ENCODE measurements around the gene TXNRD2. TPM values are rescaled to one million over a fixed set of nuclear protein-coding genes. Genes with fewer than 3 reads are reported as not detected.

TXNRD2 gene
- total RNA-seq, 4 donors from 2014 or later: 12.1 to 28.9 (median 21.6) TPM

- H3K36me3 ChIP-seq: no peaks in the 10 kb centered on the region
- no peak for TF ChIP-seq CTCF (IDR thresholded peaks at IDR 0.05)
- TF ChIP-seq POLR2AphosphoS5 (IDR thresholded peaks at IDR 0.05): peak in 2 of 3 donors; percentile 30 to 43
- in situ Hi-C loops (cut with MboI; ENCODE audit: low pct_ligation_motif_present in 1 of 4, low pct_unique_long_range_greater_than_20kb in 1 of 4, low sequenced_read_pairs in 3 of 4): no loop called here
- H3K27ac ChIP-seq: peak overlapping the region; percentile 10 to 59 (median 50)
- no peak overlapping the region for H3K4me3 ChIP-seq
- no peaks in the 10 kb centered on the region for H3K27me3 ChIP-seq
- DNase-seq: no peak
- no peaks in the 10 kb centered on the region for H3K9me3 ChIP-seq
- peaks cover 0 to 20% (median 15%) of the 10 kb centered on the region in 4 donors for H3K4me1 ChIP-seq
- intact Hi-C loops (cut with DNase I; ENCODE audit: low total_unique reads): no loop called here
- 0 to 66% methylated on average over 1 to 26 of the region's 27 CpGs for WGBS, 2 donors (ENCODE audit: low coverage in 1 of 2)
These were observed 60.6 kb downstream of the TXNRD2 start for GRCh38 chr22:19880786-19881569.

DNA sequence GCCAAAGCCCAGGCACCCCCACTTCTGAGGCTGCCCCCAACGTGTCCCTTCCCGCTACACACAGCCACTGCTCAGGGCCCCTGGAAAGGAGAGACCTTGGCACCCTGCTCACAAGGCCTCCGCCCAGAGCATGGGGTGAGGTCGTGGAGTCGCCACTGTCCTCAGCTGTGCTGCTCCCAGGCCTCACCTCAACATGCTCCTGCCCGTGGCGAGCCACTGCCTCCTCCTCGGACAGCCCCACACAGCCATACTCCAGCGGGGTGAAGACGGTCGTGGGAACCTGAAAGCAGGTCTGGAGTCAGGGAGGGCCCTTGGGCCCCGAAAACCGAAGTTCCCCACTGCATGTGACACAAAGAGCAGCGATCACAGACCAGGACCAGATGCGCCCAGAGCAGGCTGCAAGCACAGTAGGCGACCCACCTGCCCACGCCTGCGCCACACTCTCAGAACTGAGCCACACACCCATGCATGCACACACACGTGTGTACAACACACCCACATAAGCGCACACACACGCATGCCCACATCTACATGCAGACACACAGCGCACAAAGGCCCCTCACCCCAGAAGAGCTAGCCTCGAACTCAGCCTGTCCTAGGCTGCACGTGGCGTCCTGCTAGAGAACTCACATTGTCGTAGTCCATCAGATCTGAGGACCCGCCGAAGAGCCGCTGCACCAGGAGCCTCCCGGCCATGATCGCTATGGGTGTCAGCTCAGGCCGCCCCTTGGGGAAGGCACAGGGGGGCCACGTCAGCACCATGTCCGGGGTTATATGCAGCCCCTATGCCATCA is 61.4 kb downstream of the TXNRD2 start:
- Histone ChIP-seq H3K4me3 (no peak overlapping the region), H3K4me1 (peaks cover 0 to 26% (median 22%) of the 10 kb centered on the region in 4 donors), H3K27me3 (no peaks in the 10 kb centered on the region), H3K36me3 (no peaks in the 10 kb centered on the region), H3K27ac (peak overlapping the region in 3 of 4 donors; percentile 3 to 56 (median 6)), H3K9me3 (no peaks in the 10 kb centered on the region)
- in situ Hi-C loops (cut with MboI; ENCODE audit: low pct_ligation_motif_present in 1 of 4, low pct_unique_long_range_greater_than_20kb in 1 of 4, low sequenced_read_pairs in 3 of 4): no loop called here
- DNase-seq: no peak
- TF ChIP-seq POLR2A (IDR thresholded peaks at IDR 0.05): no peak
- intact Hi-C loops (cut with DNase I; ENCODE audit: low total_unique reads): no loop called here
- 93% methylated on average over 34 of the region's 34 CpGs; no CpG with 5 or more reads in 1 of the 2 donors for WGBS, 2 donors (ENCODE audit: low coverage in 1 of 2)

GRCh38 chr22:19879643-19879991 is 62.0 kb downstream of the TXNRD2 start:
- H3K4me1 ChIP-seq: peaks cover 0 to 32% (median 26%) of the 10 kb centered on the region in 4 donors
- H3K27me3 ChIP-seq: no peaks in the 10 kb centered on the region
- H3K36me3 ChIP-seq: no peaks in the 10 kb centered on the region
- WGBS, 2 donors (ENCODE audit: low coverage in 1 of 2): 69% methylated on average over 3 of the region's 4 CpGs; no CpG with 5 or more reads in 1 of the 2 donors
- in situ Hi-C loops (cut with MboI; ENCODE audit: low pct_ligation_motif_present in 1 of 4, low pct_unique_long_range_greater_than_20kb in 1 of 4, low sequenced_read_pairs in 3 of 4): no loop called here
- H3K9me3 ChIP-seq: no peaks in the 10 kb centered on the region
- DNase-seq: no peak
- no peak for TF ChIP-seq POLR2A (IDR thresholded peaks at IDR 0.05)
- no peak for TF ChIP-seq CTCF (IDR thresholded peaks at IDR 0.05)
- no peak for TF ChIP-seq EP300 (IDR thresholded peaks at IDR 0.05; ENCODE audit: low read depth)
- no peak for TF ChIP-seq POLR2AphosphoS5 (IDR thresholded peaks at IDR 0.05)
- H3K27ac ChIP-seq: no peak overlapping the region
- no peak overlapping the region for H3K4me3 ChIP-seq
- intact Hi-C loops (cut with DNase I; ENCODE audit: low total_unique reads): no loop called here

DNA sequence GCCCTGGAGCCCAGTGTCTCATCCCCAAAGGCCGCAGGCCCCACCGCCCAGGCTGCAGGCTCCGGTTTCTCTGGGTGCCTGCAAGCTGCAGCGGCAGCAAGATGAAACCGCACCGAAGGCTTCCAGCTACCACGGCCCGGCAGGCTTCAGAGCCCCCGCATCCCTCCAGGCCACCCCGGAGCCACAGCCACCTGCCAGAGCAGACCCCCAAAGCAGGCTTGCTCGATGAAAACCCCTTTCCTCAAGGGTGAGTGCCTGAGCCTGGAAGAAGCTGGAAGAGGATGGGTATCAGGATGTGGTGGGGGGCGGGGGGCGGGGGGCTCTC is 62.4 kb downstream of the TXNRD2 start:
- no peak for TF ChIP-seq POLR2AphosphoS5 (IDR thresholded peaks at IDR 0.05)
- TF ChIP-seq POLR2A (IDR thresholded peaks at IDR 0.05): no peak
- TF ChIP-seq CTCF (IDR thresholded peaks at IDR 0.05): no peak
- no peak for TF ChIP-seq EP300 (IDR thresholded peaks at IDR 0.05; ENCODE audit: low read depth)
- Histone ChIP-seq H3K9me3 (no peaks in the 10 kb centered on the region), H3K27me3 (no peaks in the 10 kb centered on the region), H3K36me3 (no peaks in the 10 kb centered on the region), H3K27ac (no peak overlapping the region), H3K4me1 (peaks cover 0 to 35% (median 30%) of the 10 kb centered on the region in 4 donors), H3K4me3 (no peak overlapping the region)
- in situ Hi-C loops (cut with MboI; ENCODE audit: low pct_ligation_motif_present in 1 of 4, low pct_unique_long_range_greater_than_20kb in 1 of 4, low sequenced_read_pairs in 3 of 4) (no loop called here), intact Hi-C loops (cut with DNase I; ENCODE audit: low total_unique reads) (no loop called here)
- DNase-seq: no peak
- 88% methylated on average over 12 of the region's 13 CpGs; no CpG with 5 or more reads in 1 of the 2 donors for WGBS, 2 donors (ENCODE audit: low coverage in 1 of 2)
